Measurements from ENCODE around the gene NAV1. TPM values are rescaled to one million over a fixed set of nuclear protein-coding genes. Genes with fewer than 3 reads are reported as not detected.
A peak's percentile ranks its signal among the peaks of the same experiment; 100 is the strongest.

NAV1 gene
- total and polyA plus RNA-seq, 9 of the 15 experiments (the other 6 are each of a cell fraction or from before 2014, with no cell fraction given): 0.91 to 16.8 (median 3.2) TPM

DNA sequence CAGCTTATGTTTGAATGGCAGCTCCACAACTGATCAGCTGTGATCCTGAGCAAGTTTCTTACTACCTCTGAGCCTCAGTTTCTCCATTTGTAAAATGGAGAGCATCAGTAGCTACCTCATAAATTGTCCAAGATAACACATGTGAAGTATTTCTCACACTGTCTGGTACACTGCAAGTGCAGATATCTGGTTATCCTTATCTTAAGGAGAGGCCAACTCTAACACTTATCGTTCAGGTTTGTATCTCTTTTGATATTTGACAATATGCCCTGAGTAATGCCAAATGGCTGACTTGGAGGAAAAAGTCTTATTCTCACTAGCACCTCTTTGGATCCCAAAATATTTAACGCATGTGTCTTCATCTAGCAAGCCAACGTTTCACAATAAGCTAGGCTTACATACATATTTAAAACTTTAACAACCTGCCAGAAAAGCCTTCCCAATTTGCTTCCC is 34.7 kb upstream of the NAV1 start (continued):
- TF ChIP-seq PML (IDR thresholded peaks at IDR 0.05; ENCODE audit: low read length) (no peak), MCM7 (IDR thresholded peaks at IDR 0.05) (no peak), GABPB1 (CRISPR knock-in tag; IDR thresholded peaks at IDR 0.05) (no peak), ID3 (CRISPR knock-in tag; IDR thresholded peaks at IDR 0.05) (no peak), ID3 (tag; IDR thresholded peaks at IDR 0.05) (no peak), YY1 (IDR thresholded peaks at IDR 0.05; ENCODE audit: borderline replicate concordance in 1 of 3, control insufficient read depth in 1 of 3, extremely low read depth in 1 of 3, insufficient read depth in 3 of 3, insufficient read length in 1 of 3, insufficient replicate concordance in 2 of 3, low read depth in 1 of 3, low read length in 2 of 3) (no peak), ZBTB11 (CRISPR knock-in tag; IDR thresholded peaks at IDR 0.05) (no peak), MTA1 (IDR thresholded peaks at IDR 0.05; ENCODE audit: borderline replicate concordance) (no peak), HES1 (IDR thresholded peaks at IDR 0.05; ENCODE audit: low read depth) (peak; percentile 69; the same call in 1 of the 2 replicates), PHB2 (IDR thresholded peaks at IDR 0.05; ENCODE audit: low read depth) (no peak), ZFP36 (IDR thresholded peaks at IDR 0.05; ENCODE audit: low read depth, low read length, partially characterized antibody) (no peak), SMC3 (conservative IDR thresholded peaks at IDR 0.05; ENCODE audit: insufficient read depth, low read depth, low read length) (no peak), SIN3B (IDR thresholded peaks at IDR 0.05; ENCODE audit: low read depth) (no peak), FOSL1 (tag; conservative IDR thresholded peaks at IDR 0.05) (peak; percentile 31; the same call in 1 of the 2 replicates), MEIS2 (IDR thresholded peaks at IDR 0.05; ENCODE audit: partially characterized antibody) (peak; percentile 54), ZHX1 (conservative IDR thresholded peaks at IDR 0.05; ENCODE audit: low read length) (no peak), JUNB (CRISPR knock-in tag; conservative IDR thresholded peaks at IDR 0.05) (no peak)
- TF ChIP-seq, protein P1, sequence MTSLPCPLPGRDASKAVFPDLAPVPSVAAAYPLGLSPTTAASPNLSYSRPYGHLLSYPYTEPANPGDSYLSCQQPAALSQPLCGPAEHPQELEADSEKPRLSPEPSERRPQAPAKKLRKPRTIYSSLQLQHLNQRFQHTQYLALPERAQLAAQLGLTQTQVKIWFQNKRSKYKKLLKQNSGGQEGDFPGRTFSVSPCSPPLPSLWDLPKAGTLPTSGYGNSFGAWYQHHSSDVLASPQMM (CRISPR knock-in tag; IDR thresholded peaks at IDR 0.05): no peak
- TF ChIP-seq, protein P2, sequence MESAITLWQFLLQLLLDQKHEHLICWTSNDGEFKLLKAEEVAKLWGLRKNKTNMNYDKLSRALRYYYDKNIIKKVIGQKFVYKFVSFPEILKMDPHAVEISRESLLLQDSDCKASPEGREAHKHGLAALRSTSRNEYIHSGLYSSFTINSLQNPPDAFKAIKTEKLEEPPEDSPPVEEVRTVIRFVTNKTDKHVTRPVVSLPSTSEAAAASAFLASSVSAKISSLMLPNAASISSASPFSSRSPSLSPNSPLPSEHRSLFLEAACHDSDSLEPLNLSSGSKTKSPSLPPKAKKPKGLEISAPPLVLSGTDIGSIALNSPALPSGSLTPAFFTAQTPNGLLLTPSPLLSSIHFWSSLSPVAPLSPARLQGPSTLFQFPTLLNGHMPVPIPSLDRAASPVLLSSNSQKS (CRISPR knock-in tag; IDR thresholded peaks at IDR 0.05): no peak

Data from K562 (cell line).